HG03354 (cell line): ENCODE results near the gene RANBP17.
A peak's percentile ranks its signal among the peaks of the same experiment; 100 is the strongest.
"Not testable (repeated sequence)": the region's sequence is repeated elsewhere in the genome, so short reads cannot be mapped to it uniquely, and the experiment has no call there.

Experiments
- ATAC-seq: cut with Tn5 transposase; IDR thresholded peaks from one replicate; pipeline ENCODE4 v1.9.1; 2021; ENCODE audit warnings: mild to moderate bottlenecking; ENCODE audit not compliant: unreplicated experiment, poor library complexity, severe bottlenecking

The RANBP17 gene

DNA sequence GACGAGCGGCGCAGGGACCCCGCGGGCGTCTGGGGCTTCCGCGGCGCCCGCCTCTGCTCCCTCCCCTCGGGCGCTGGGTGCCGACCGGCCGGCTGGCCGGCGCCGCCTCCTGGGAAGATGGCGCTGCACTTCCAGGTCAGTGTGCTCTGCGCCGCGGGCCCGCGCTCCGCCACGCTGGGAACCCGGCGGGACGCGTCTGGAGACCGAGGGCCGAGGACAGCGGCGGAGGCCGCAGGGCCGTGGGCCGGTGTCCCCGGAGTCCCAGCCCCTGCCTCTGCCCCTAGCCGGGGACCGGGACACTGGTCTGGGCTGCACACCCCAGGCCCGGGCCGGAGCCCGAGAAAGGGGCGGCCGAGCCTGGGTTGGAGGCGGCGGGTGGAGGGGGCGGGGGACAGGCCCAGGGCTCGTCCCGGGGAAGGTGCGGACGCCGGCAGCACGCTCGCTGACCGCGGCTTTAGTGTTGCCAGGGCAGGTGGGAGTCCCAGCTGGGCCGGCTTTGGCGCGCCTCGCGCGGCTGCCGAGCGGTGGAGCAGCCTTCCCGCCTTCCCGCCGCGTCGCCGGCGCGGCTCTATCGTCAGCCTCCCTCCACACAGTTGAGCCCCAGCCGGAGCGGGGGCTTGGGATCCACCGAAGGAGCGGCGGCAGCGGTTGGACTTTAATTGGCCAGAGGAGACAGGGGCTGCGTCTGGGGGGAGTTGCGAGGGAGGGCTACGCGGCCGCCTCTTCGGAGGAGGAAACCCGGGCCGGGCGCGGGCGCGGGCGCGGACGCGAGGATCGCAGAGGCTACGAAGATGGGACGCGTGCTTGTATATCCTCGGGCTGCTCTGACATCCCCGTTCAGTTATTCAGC, at the start of gene RANBP17:
TSS of gene RANBP17 (plus strand) at position 102 of the 850 bp plus-strand sequence.
- no peak for ATAC-seq

- ATAC-seq, result no peak
Observed at GRCh38 chr5:170813231-170813630, 48.6 kb upstream of the RANBP17 start.

- no peak for ATAC-seq
Observed at GRCh38 chr5:170817195-170817594, 44.6 kb upstream of the RANBP17 start.

GRCh38 chr5:170818232-170818631, 43.6 kb upstream of the RANBP17 start:
- ATAC-seq, result no peak

GRCh38 chr5:170819824-170820223, 42.0 kb upstream of the RANBP17 start:
- ATAC-seq, result no peak

GRCh38 chr5:170821257-170821800, 40.5 kb upstream of the RANBP17 start:
- no peak for ATAC-seq

DNA sequence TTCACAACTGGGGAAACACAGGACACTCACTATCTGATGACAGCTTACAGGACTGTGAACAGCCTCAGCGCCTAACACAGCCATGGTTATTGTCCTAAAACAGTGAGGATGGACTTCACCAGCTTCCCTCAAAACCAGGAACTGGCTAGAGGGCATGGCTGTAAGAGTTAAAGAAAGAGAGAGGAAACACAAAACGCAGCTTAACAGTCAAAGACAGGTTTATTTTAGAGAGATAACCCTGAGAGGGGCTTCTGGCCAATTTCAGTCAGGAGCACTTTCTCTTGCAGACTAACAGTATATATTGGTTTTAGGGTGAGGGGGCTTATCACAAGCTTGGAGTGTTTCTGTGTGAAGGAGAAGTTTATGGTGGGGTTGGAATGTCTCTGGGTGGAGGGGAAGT, 35.7 kb upstream of the RANBP17 start:
- ATAC-seq, result no peak

- no peak for ATAC-seq
Observed at GRCh38 chr5:170832241-170832640, 29.6 kb upstream of the RANBP17 start.

DNA sequence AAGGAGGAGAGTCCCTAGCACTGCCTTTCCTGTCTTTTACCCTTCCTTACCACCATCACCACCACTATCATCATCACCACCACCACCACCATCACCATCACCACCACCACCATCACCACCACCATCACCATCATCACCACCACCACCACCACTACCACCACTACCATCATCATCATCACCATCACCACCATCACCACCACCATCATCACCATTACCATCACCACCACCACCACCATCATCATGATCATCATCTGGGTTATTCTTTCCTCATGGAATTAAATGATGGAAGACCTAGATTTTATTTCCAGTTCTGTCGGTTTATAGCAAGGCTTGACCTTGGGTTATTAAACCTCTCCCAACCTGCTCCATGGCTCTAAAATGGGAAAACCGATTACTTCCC, 27.8 kb upstream of the RANBP17 start:
- ATAC-seq, result not testable (repeated sequence)

DNA sequence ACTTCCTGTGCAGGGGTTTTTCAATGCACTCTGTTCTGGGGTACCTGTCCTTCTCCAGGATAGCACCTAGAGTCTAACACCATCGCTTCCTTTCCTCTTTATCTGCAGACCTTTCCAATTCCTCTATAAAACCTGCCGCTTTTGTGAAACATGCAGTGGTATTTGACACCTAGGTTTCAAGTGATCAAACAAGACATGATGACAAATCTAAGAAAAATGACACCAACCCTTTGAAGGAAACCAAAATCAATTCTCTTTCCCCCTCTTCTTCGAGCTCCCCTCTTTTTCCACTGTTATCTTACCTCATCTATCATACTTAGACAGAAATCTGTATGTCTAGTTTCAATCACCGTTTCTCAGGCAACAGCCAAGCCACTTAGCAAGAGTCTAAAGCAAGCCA, 25.6 kb upstream of the RANBP17 start:
- no peak for ATAC-seq

DNA sequence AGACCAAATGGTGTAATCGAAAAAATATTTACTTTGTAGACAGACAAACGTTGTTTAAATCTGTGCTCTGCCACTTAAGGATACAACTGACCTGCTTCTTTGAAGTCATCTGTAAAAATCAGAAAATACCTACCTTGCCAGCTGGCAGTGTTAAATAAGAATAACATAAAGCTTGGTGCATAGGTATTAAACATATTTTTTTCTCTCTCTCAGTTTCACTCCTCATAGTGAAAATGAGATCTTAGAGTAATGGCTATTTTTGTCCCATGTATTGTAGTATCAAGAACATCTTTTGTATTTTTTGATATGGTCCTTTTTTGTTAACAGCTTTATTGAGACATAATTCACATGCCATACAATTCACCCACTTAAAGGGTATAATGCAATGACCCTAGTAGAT, 17.9 kb upstream of the RANBP17 start:
- peak; percentile 59 for ATAC-seq

- no peak for ATAC-seq
Observed at GRCh38 chr5:170844651-170845050, 17.2 kb upstream of the RANBP17 start.

DNA sequence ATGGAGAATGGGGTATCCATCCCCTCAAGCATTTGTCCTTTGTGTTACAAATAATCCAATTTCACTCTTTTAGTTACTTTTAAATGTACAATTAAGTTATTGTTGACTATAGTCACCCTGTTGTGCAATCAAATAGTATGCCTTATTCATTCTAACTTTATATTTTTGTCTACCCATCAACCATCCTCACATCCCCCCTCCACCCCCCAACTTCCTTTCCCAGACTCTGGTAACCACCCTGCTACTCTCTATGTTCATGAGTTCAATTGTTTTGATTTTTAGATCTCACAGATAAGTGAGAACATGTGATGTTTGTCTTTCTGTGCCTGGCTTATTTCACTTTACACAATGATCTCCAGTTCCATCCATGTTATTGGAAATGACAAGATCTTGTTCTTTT, 15.4 kb upstream of the RANBP17 start:
- no peak for ATAC-seq

DNA sequence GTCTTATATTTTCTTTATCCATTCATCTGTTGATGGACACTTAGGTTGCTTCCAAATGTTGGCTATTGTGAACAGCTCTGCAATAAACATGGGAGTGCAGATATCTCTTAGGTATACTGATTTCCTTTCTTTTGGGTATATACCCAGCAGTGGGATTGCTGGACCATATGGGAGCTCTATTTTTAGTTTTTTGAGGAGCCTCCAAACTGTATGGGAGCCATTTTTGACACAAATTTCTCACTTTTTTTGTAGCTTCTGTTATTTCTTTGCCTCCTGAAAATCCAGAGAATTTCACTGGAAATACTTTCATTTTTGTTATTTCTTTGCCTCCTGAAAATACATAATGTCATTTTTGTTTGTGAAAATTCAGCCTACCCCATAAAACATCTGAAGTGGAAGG, 15.0 kb upstream of the RANBP17 start:
- ATAC-seq, result no peak

- no peak for ATAC-seq
Observed at GRCh38 chr5:170848033-170848432, 13.8 kb upstream of the RANBP17 start.

GRCh38 chr5:170849374-170849773, 12.4 kb upstream of the RANBP17 start:
- ATAC-seq, result no peak

- no peak for ATAC-seq
Observed at GRCh38 chr5:170854566-170854965, 7.3 kb upstream of the RANBP17 start.

GRCh38 chr5:170857066-170857465, 4.8 kb upstream of the RANBP17 start:
- ATAC-seq, result no peak

DNA sequence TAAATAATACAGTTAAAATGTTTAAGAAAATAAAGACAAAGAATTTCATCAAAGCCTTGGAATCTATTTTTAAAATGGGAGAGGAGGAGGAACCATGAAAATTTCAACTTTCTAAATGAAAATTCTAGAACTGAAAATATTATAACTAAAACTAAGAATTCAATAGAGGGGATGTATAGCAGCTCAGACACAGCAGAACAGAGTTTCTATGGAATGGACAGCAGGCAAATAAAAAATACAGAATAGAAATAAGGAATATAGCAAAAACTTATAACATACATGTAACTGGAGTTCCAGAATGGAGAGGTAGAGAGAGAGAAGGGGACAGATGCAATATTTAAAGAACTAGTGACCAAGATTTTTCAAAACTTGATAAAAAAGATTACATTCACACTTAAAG, 1.4 kb upstream of the RANBP17 start:
- no peak for ATAC-seq

DNA sequence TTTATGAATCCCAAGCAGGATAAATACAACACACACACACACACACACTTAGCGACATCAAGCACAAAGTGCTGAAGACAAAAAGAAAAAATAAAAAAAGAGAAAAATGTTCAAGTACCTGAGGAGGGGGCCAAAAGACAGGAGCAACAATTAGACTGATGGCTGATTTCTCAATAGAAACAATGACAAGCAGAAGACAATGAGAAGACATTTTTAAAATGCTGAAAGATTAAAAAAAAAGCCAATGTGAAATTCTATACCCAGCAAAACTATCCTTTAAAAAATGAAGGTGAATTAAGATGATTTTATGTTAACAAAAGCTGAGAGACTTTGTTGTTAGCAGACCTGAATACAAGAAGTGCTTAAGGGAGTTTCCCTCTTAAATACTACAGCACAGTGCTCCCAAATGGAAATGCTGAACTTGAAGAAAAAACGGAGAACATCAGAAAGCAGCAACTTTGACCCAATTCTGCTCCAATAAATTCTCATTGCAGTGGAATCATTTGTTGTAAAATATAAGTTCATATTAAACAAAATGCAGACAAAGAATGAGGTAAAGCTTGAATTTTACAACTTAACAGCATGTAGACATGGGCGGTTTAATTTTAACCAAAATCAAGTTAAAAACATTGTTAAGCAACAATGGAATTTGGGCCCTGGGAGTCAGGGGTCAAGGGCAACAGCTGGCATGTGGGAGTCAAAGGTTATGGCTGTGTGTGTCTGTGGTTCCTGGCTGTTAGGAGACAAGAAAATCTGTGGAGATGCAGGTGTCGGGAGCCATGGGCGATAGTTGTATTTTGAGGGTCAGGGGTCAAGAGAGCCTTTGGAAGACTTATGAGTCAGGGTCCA, 776 bp upstream of the RANBP17 start:
- no peak for ATAC-seq

- ATAC-seq, result no peak
Observed at GRCh38 chr5:170861667-170861916, 226 bp upstream of the RANBP17 start.
